Measurements from ENCODE around the gene CRACR2A.

CRACR2A gene

GRCh38 chr12:3732901-3733300 lies 20.0 kb downstream of the CRACR2A start:
- TF ChIP-seq REST (IDR thresholded peaks at IDR 0.05; ENCODE audit: low read depth) (no peak), TAF1 (IDR thresholded peaks at IDR 0.05; ENCODE audit: low read depth) (no peak), CEBPB (IDR thresholded peaks at IDR 0.05) (no peak), TCF12 (IDR thresholded peaks at IDR 0.05; ENCODE audit: low read depth) (no peak), CREB1 (IDR thresholded peaks at IDR 0.05; ENCODE audit: low read depth) (no peak), YY1 (IDR thresholded peaks at IDR 0.05; ENCODE audit: low read depth) (no peak), RAD21 (IDR thresholded peaks at IDR 0.05; ENCODE audit: low read depth) (no peak), NFIC (IDR thresholded peaks at IDR 0.05) (no peak), USF1 (IDR thresholded peaks at IDR 0.05) (no peak), EGR1 (IDR thresholded peaks at IDR 0.05) (no peak), ZBTB7A (IDR thresholded peaks at IDR 0.05; ENCODE audit: low read depth) (no peak), MAX (IDR thresholded peaks at IDR 0.05) (no peak), TEAD4 (IDR thresholded peaks at IDR 0.05) (no peak), EP300 (IDR thresholded peaks at IDR 0.05; ENCODE audit: borderline replicate concordance) (no peak), FOXM1 (IDR thresholded peaks at IDR 0.05; ENCODE audit: borderline replicate concordance, low read depth) (no peak)

- no peak for TF ChIP-seq FOXM1 (IDR thresholded peaks at IDR 0.05; ENCODE audit: borderline replicate concordance, low read depth)
- no peak for TF ChIP-seq TEAD4 (IDR thresholded peaks at IDR 0.05)
- no peak for TF ChIP-seq MAX (IDR thresholded peaks at IDR 0.05)
- no peak for TF ChIP-seq TCF12 (IDR thresholded peaks at IDR 0.05; ENCODE audit: low read depth)
- TF ChIP-seq YY1 (IDR thresholded peaks at IDR 0.05; ENCODE audit: low read depth), result no peak
- TF ChIP-seq EGR1 (IDR thresholded peaks at IDR 0.05), result no peak
- TF ChIP-seq ZBTB7A (IDR thresholded peaks at IDR 0.05; ENCODE audit: low read depth), result no peak
Observed at GRCh38 chr12:3730111-3730510, 22.8 kb downstream of the CRACR2A start.

- no peak for TF ChIP-seq TCF12 (IDR thresholded peaks at IDR 0.05; ENCODE audit: low read depth)
- TF ChIP-seq TAF1 (IDR thresholded peaks at IDR 0.05; ENCODE audit: low read depth), result no peak
- no peak for TF ChIP-seq ZBTB7A (IDR thresholded peaks at IDR 0.05; ENCODE audit: low read depth)
- TF ChIP-seq TEAD4 (IDR thresholded peaks at IDR 0.05), result no peak
- no peak for TF ChIP-seq YY1 (IDR thresholded peaks at IDR 0.05; ENCODE audit: low read depth)
- TF ChIP-seq CEBPB (IDR thresholded peaks at IDR 0.05), result no peak
- TF ChIP-seq EGR1 (IDR thresholded peaks at IDR 0.05), result no peak
- no peak for TF ChIP-seq NFIC (IDR thresholded peaks at IDR 0.05)
- TF ChIP-seq CREB1 (IDR thresholded peaks at IDR 0.05; ENCODE audit: low read depth), result no peak
- no peak for TF ChIP-seq RAD21 (IDR thresholded peaks at IDR 0.05; ENCODE audit: low read depth)
- no peak for TF ChIP-seq MAX (IDR thresholded peaks at IDR 0.05)
- no peak for TF ChIP-seq EP300 (IDR thresholded peaks at IDR 0.05; ENCODE audit: borderline replicate concordance)
- no peak for TF ChIP-seq FOXM1 (IDR thresholded peaks at IDR 0.05; ENCODE audit: borderline replicate concordance, low read depth)
- TF ChIP-seq REST (IDR thresholded peaks at IDR 0.05; ENCODE audit: low read depth), result no peak
- TF ChIP-seq USF1 (IDR thresholded peaks at IDR 0.05), result no peak
Observed at GRCh38 chr12:3728686-3729085, 24.2 kb downstream of the CRACR2A start.

GRCh38 chr12:3727877-3728632 lies 24.9 kb downstream of the CRACR2A start:
- TF ChIP-seq USF1 (IDR thresholded peaks at IDR 0.05) (no peak), TCF12 (IDR thresholded peaks at IDR 0.05; ENCODE audit: low read depth) (no peak), ZBTB7A (IDR thresholded peaks at IDR 0.05; ENCODE audit: low read depth) (no peak), FOXM1 (IDR thresholded peaks at IDR 0.05; ENCODE audit: borderline replicate concordance, low read depth) (no peak), NFIC (IDR thresholded peaks at IDR 0.05) (no peak), MAX (IDR thresholded peaks at IDR 0.05) (no peak), TEAD4 (IDR thresholded peaks at IDR 0.05) (no peak)

GRCh38 chr12:3727354-3727753 lies 25.6 kb downstream of the CRACR2A start:
- TF ChIP-seq USF1 (IDR thresholded peaks at IDR 0.05), result no peak
- no peak for TF ChIP-seq CREB1 (IDR thresholded peaks at IDR 0.05; ENCODE audit: low read depth)
- no peak for TF ChIP-seq EGR1 (IDR thresholded peaks at IDR 0.05)
- no peak for TF ChIP-seq ZBTB7A (IDR thresholded peaks at IDR 0.05; ENCODE audit: low read depth)
- TF ChIP-seq TEAD4 (IDR thresholded peaks at IDR 0.05), result no peak
- no peak for TF ChIP-seq NFIC (IDR thresholded peaks at IDR 0.05)
- TF ChIP-seq EP300 (IDR thresholded peaks at IDR 0.05; ENCODE audit: borderline replicate concordance), result no peak
- no peak for TF ChIP-seq YY1 (IDR thresholded peaks at IDR 0.05; ENCODE audit: low read depth)
- TF ChIP-seq FOXM1 (IDR thresholded peaks at IDR 0.05; ENCODE audit: borderline replicate concordance, low read depth), result no peak

Measured in Ishikawa (cell line).